Neutrophil (primary cell): Measurements from ENCODE around the gene PHF20.

ENCODE experiments used
- H3K27ac ChIP-seq: fragments of 200-600 bp; sonication (generic); 2 replicates; pipeline ENCODE4 v1.5.1; 2016; ENCODE audit warnings: mild to moderate bottlenecking, moderate library complexity
- H3K27me3 ChIP-seq: fragments of 200-600 bp; sonication (generic); 2 replicates; pipeline ENCODE4 v1.6.0; 2016; ENCODE audit warnings: mild to moderate bottlenecking
- H3K36me3 ChIP-seq: fragments of 200-600 bp; sonication (generic); 2 replicates; pipeline ENCODE4 v1.5.1; 2017
- H3K4me1 ChIP-seq, 2 experiments: fragments of 200-600 bp in 1 of 2; sonication (generic) in 1 of 2; 1 replicate in 1 of 2; 2 replicates in 1 of 2; pipeline versions ENCODE4 v1.5.1 to v1.6.1; 2013 to 2016; ENCODE audit warnings: low read depth in 1 of 2, low read length in 1 of 2, mild to moderate bottlenecking in 1 of 2, moderate library complexity in 1 of 2; ENCODE audit not compliant: control insufficient read depth in 1 of 2, insufficient read depth in 1 of 2
- H3K4me3 ChIP-seq, 2 experiments: fragments of 200-600 bp in 1 of 2; sonication (generic) in 1 of 2; 1 replicate in 1 of 2; 2 replicates in 1 of 2; pipeline ENCODE4 v1.5.1; 2013 to 2016; ENCODE audit warnings: low read depth in 1 of 2, low read length in 1 of 2, mild to moderate bottlenecking in 1 of 2, moderate library complexity in 1 of 2
- H3K9me3 ChIP-seq: fragments of 200-600 bp; sonication (generic); 2 replicates; pipeline ENCODE4 v1.5.1; 2016
- CTCF ChIP-seq: fragments of 200-600 bp; sonication (generic); IDR thresholded peaks from 2 replicates; pipeline ENCODE4 v1.5.1; 2016; ENCODE audit warnings: antibody characterized with exemption

PHF20 gene

GRCh38 chr20:35732644-35732982, 39.2 kb upstream of the PHF20 start:
- TF ChIP-seq CTCF: no peak

GRCh38 chr20:35734374-35734773, 37.4 kb upstream of the PHF20 start:
- Histone ChIP-seq H3K27me3 (no peaks in the 10 kb centered on the region), H3K4me3 (no peak overlapping the region), H3K9me3 (no peaks in the 10 kb centered on the region), H3K27ac (no peak overlapping the region), H3K36me3 (peaks cover 100% of the 10 kb centered on the region), H3K4me1 (peaks cover 9 to 12% of the 10 kb centered on the region in 2 experiments)
- no peak for TF ChIP-seq CTCF

More at GRCh38 chr20:35732644-35732982, 39.2 kb upstream of the PHF20 start:
- H3K4me3 ChIP-seq: no peak overlapping the region
- H3K36me3 ChIP-seq: peaks cover 100% of the 10 kb centered on the region
- no peak overlapping the region for H3K27ac ChIP-seq
- H3K27me3 ChIP-seq: no peaks in the 10 kb centered on the region
- no peaks in the 10 kb centered on the region for H3K9me3 ChIP-seq
- H3K4me1 ChIP-seq: peaks cover 3 to 8% of the 10 kb centered on the region in 2 experiments

GRCh38 chr20:35734777-35735649, 36.8 kb upstream of the PHF20 start:
- H3K4me1 ChIP-seq: peaks cover 13 to 18% of the 10 kb centered on the region in 2 experiments
- TF ChIP-seq CTCF: no peak
- H3K9me3 ChIP-seq: no peaks in the 10 kb centered on the region
- H3K4me3 ChIP-seq: no peak overlapping the region
- peak overlapping the region; percentile 4 for H3K27ac ChIP-seq
- H3K27me3 ChIP-seq: no peaks in the 10 kb centered on the region
- peaks cover 100% of the 10 kb centered on the region for H3K36me3 ChIP-seq

- H3K27me3 ChIP-seq: no peaks in the 10 kb centered on the region
- peak overlapping the region; percentile 4 for H3K27ac ChIP-seq
- H3K9me3 ChIP-seq: no peaks in the 10 kb centered on the region
- H3K4me3 ChIP-seq: no peak overlapping the region
- H3K36me3 ChIP-seq: peaks cover 97% of the 10 kb centered on the region
- H3K4me1 ChIP-seq: peaks cover 18 to 27% of the 10 kb centered on the region in 2 experiments
- TF ChIP-seq CTCF: no peak
Observed at GRCh38 chr20:35735826-35736470, 35.9 kb upstream of the PHF20 start.

DNA sequence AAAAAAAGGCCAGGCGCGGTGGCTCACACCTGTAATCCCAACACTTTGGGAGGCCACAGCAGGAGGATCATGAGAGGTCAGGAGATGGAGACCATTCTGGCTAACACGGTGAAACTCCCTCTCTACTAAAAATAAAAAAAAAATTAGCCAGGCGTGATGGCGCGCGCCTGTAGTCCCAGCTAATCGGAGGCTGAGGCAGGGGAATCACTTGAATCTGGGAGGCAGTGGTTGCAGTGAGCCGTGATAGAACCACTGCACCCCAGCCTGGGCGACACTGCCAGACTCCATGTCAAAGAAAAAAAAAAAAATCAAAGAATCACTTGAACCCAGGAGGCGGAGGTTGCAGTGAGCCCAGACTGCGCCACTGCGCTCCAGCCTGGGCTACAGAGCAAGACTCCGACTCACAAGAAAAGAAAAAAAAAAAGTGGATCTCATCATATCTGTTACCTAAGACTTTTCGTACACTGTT, 33.9 kb upstream of the PHF20 start:
- H3K4me1 ChIP-seq: peaks cover 21 to 31% of the 10 kb centered on the region in 2 experiments
- H3K27me3 ChIP-seq: no peaks in the 10 kb centered on the region
- no peaks in the 10 kb centered on the region for H3K9me3 ChIP-seq
- TF ChIP-seq CTCF: no peak
- no peak overlapping the region for H3K4me3 ChIP-seq
- peak overlapping the region; percentile 3 for H3K27ac ChIP-seq
- H3K36me3 ChIP-seq: peaks cover 78% of the 10 kb centered on the region
